Heart left ventricle (tissue), 16 donors: Measurements from ENCODE around the gene PRXL2B. TPM values are rescaled to one million over a fixed set of nuclear protein-coding genes. Genes with fewer than 3 reads are reported as not detected.
A peak's percentile ranks its signal among the peaks of the same experiment; 100 is the strongest.

ENCODE experiments used
- ATAC-seq, 4 donors: fragments of 200-7000 bp; cut with Tn5 transposase; one replicate each; pipeline ENCODE4 v1.9.1; 2020 to 2022; ENCODE audit warnings: moderate library complexity in 4 of 4, mild to moderate bottlenecking in 3 of 4, moderate number of reproducible peaks in 1 of 4
- DNase-seq, 5 donors: peaks; one replicate each; pipeline ENCODE4 v3.0.0-alpha.2; 2020
- H3K27ac ChIP-seq, 12 donors: fragments of 200-600 bp; sonication (generic) in 4 of 12; one replicate each; pipeline versions ENCODE4 v1.5.0 to v1.8.0; 2016 to 2022; ENCODE audit warnings: mild to moderate bottlenecking in 2 of 12
- H3K27me3 ChIP-seq, 9 donors: fragments of 200-600 bp; sonication (generic) in 2 of 9; one replicate each; pipeline versions ENCODE4 v1.5.1 to v1.8.0; 2016 to 2022; ENCODE audit warnings: mild to moderate bottlenecking in 3 of 9
- H3K36me3 ChIP-seq, 9 donors: fragments of 200-600 bp; sonication (generic) in 2 of 9; one replicate each; pipeline versions ENCODE4 v1.5.0 to v1.8.0; 2018 to 2022; ENCODE audit warnings: mild to moderate bottlenecking in 2 of 9
- H3K4me1 ChIP-seq, 12 donors: fragments of 200-600 bp; sonication (generic) in 4 of 12; one replicate each; pipeline versions ENCODE4 v1.5.0 to v1.8.0; 2016 to 2022; ENCODE audit warnings: mild to moderate bottlenecking in 3 of 12
- H3K4me3 ChIP-seq, 12 donors: fragments of 200-600 bp; sonication (generic) in 4 of 12; one replicate each; pipeline versions ENCODE4 v1.5.0 to v1.8.0; 2017 to 2022; ENCODE audit warnings: mild to moderate bottlenecking in 9 of 12, moderate library complexity in 4 of 12
- H3K9me3 ChIP-seq, 12 donors: fragments of 200-600 bp; sonication (generic) in 4 of 12; one replicate each; pipeline versions ENCODE4 v1.5.0 to v1.8.0; 2016 to 2022; ENCODE audit warnings: mild to moderate bottlenecking in 1 of 12
- CTCF ChIP-seq, 12 donors: fragments of 200-600 bp; sonication (generic) in 4 of 12; IDR thresholded peaks; one replicate each; pipeline versions ENCODE4 v1.5.0 to v1.8.0; 2018 to 2022; ENCODE audit warnings: antibody characterized with exemption in 12 of 12, mild to moderate bottlenecking in 5 of 12
- POLR2A ChIP-seq, 2 donors: fragments of 450-650 bp; IDR thresholded peaks; one replicate each; pipeline ENCODE4 v1.6.1; 2017; ENCODE audit warnings: antibody characterized with exemption in 2 of 2, mild to moderate bottlenecking in 2 of 2, moderate library complexity in 2 of 2
- WGBS, 4 donors: extraction: QIAGEN DNeasy Blood & Tissue Kit in 2 of 4; methylation state at CpG; one replicate each; pipeline versions ENCODE4 v1.1.5 to v1.1.7; 2013 to 2018; 5-methylcytosine and 5-hydroxymethylcytosine counted together
- intact Hi-C, 10 donors: fragments of 100-400 bp; cut with DNase I; formaldehyde crosslinking; loops; one replicate each; pipeline versions ENCODE4 v1.11.1 to v1.14.2; 2022
- polyA plus RNA-seq, 2 donors: library from polyadenylated mRNA; stranded (reverse); fragments of 200-250 nt; gene quantifications; one replicate each; pipeline ENCODE4 v1.2.3, GENCODE V29; 2013
- total RNA-seq, 9 donors: library from RNA; depleted of rRNA in 2 of 9; stranded (reverse); fragments of >200 nt in 2 of 9; fragmentation: NEBNext Ultra II Directional in 3 of 9; extraction: Animal tissue kit (Norgen Biotek cat#: 25700) in 3 of 9; gene quantifications; one replicate each; pipeline versions ENCODE4 v1.1.0 to v1.2.4, GENCODE V29; 2016 to 2023
- donor health status: ischemic (EF 13 %, LVEDD 7.1; RV severe dilation, severe dysfunction).
- donor health status: healthy with polysubstance abuse.
- donor health status: DM: no; HTN: yes; CAD: no.
- donor health status: DM: no; HTN: no; CAD: no.
- donor health status: ischemic (EF 25% LVEDD 6.9; RV normal size, moderate dysfunction).
- donor health status: ischemic (EF 25% LVEDD 5.7; RV mildly dilated, moderate dysfunction).
- donor health status: healthy.
- donor health status: DM: yes; HTN: yes; CAD: no.
- donor health status: ischemic (EF 35%, LVEDD 5.7; RV mildly dilated, moderate dysfunction).
- donor health status: nonischemic (EF 11% LVEDD 7.7; RV severe dilation, severe dysfunction).
- donor health status: DM: yes; HTN: yes; CAD: no.
- donor health status: PGD.
- donor health status: ischemic (EF 29% LVEDD 5.4; RV normal size, mild dysfunction).
- donor health status: nonischemic (EF 23%, LVEDD 6.1; RV moderate dilation, normal function).

PRXL2B gene
- total and polyA plus RNA-seq, 11 donors, result 5.1 to 13.9 (median 7.9) TPM

- H3K9me3 ChIP-seq, result peaks cover 0 to 11% (median 7%) of the 10 kb centered on the region in 12 donors
- TF ChIP-seq POLR2A (IDR thresholded peaks at IDR 0.05), result no peak
- TF ChIP-seq CTCF (IDR thresholded peaks at IDR 0.05), result no peak
- peaks cover 24 to 65% (median 36%) of the 10 kb centered on the region in 9 donors for H3K27me3 ChIP-seq
- intact Hi-C loops, result loop anchor here in 1 of 10 donors (10.0 kb wide), 1 partner anchor 48 kb away; the partner anchor contains the start of gene PRXL2B
- DNase-seq (peak in 1 of 5 donors; percentile 55), ATAC-seq (no peak)
- 68 to 77% (median 70%) methylated on average over 15 to 16 of the region's 16 CpGs for WGBS, 4 donors
- H3K36me3 ChIP-seq, result no peaks in the 10 kb centered on the region
- no peak within 1 kb of the TSS for H3K4me3 ChIP-seq
- H3K4me1 ChIP-seq, result peaks cover 0 to 22% (median 0%) of the 10 kb centered on the region in 12 donors
- H3K27ac ChIP-seq, result no peak within 1 kb of the TSS
Measured at GRCh38 chr1:2632561-2633361, 46.2 kb downstream of the PRXL2B start, which contains the start of gene MMEL1. Gene MMEL1 (minus strand): TSS chr1:2633016. CDS start chr1:2629484, 3,532 bp downstream.

- H3K4me1 ChIP-seq, result peaks cover 0 to 17% (median 0%) of the 10 kb centered on the region in 12 donors
- no peaks in the 10 kb centered on the region for H3K36me3 ChIP-seq
- H3K4me3 ChIP-seq, result no peak overlapping the region
- DNase-seq (peak in 1 of 5 donors; percentile 34), ATAC-seq (no peak)
- peaks cover 0 to 11% (median 7%) of the 10 kb centered on the region in 12 donors for H3K9me3 ChIP-seq
- no peak overlapping the region for H3K27ac ChIP-seq
- 68 to 85% (median 79%) methylated on average over 4 to 12 of the region's 12 CpGs for WGBS, 4 donors
- H3K27me3 ChIP-seq, result peaks cover 17 to 58% (median 30%) of the 10 kb centered on the region in 9 donors
- no peak for TF ChIP-seq POLR2A (IDR thresholded peaks at IDR 0.05)
- no peak for TF ChIP-seq CTCF (IDR thresholded peaks at IDR 0.05)
- intact Hi-C loops, result loop anchor here in 1 of 10 donors (10.0 kb wide), 1 partner anchor 49 kb away; the partner anchor contains the start of gene PRXL2B
Measured at GRCh38 chr1:2633366-2633935, 46.9 kb downstream of the PRXL2B start.

- DNase-seq, result peak in 1 of 5 donors; percentile 30
- peaks cover 0 to 11% (median 7%) of the 10 kb centered on the region in 12 donors for H3K9me3 ChIP-seq
- peak in 1 of 4 donors; percentile 23 for ATAC-seq
- H3K27me3 ChIP-seq, result peaks cover 11 to 52% (median 24%) of the 10 kb centered on the region in 9 donors
- TF ChIP-seq CTCF (IDR thresholded peaks at IDR 0.05) (no peak), POLR2A (IDR thresholded peaks at IDR 0.05) (no peak)
- 52 to 63% (median 58%) methylated on average over 4 to 8 of the region's 8 CpGs for WGBS, 4 donors
- H3K4me1 ChIP-seq, result peaks cover 0 to 11% (median 0%) of the 10 kb centered on the region in 12 donors
- H3K27ac ChIP-seq, result no peak overlapping the region
- intact Hi-C loops, result loop anchor here in 1 of 10 donors (10.0 kb wide), 1 partner anchor 49 kb away; the partner anchor contains the start of gene PRXL2B
- no peak overlapping the region for H3K4me3 ChIP-seq
- no peaks in the 10 kb centered on the region for H3K36me3 ChIP-seq
Measured at GRCh38 chr1:2633936-2634491, 47.4 kb downstream of the PRXL2B start.
